Measurements from ENCODE around the gene GRID1.

Gene GRID1

DNA sequence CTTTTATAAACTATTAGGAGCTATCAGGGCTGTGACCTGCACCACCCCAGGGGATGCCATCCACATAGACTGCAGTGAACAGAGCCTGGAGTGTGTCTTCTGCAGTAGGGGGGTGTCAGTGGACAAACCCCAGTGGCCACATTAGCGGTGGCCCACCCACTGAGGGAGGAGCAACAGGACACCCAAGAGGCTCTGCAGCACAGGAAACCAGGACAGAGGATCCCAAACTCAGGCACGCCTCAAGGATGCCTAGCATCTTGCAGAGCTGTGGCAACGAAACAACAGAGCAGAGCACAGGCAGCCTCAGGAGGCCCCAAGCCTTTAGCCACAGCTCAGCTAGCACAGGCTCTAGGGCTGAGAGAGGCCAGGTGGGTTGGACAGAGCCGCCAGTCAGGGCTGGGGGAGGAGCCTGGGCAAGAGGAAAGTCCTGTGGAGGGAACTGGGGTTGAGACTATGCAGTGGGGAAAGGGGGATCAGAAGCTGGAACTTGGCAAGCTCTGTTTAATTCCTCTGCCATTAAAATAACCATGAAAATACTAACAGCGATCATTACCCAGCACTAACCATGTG lies 53.8 kb downstream of the GRID1 start:
- no peaks in the 10 kb centered on the region for H3K4me1 Mint-ChIP-seq
- H3K4me3 Mint-ChIP-seq: no peak overlapping the region
- no peak overlapping the region for H3K27ac Mint-ChIP-seq
- H3K9me3 Mint-ChIP-seq: no peaks in the 10 kb centered on the region
- H3K36me3 Mint-ChIP-seq (ENCODE audit: low read depth): no peaks in the 10 kb centered on the region
- TF ChIP-seq, protein P1, sequence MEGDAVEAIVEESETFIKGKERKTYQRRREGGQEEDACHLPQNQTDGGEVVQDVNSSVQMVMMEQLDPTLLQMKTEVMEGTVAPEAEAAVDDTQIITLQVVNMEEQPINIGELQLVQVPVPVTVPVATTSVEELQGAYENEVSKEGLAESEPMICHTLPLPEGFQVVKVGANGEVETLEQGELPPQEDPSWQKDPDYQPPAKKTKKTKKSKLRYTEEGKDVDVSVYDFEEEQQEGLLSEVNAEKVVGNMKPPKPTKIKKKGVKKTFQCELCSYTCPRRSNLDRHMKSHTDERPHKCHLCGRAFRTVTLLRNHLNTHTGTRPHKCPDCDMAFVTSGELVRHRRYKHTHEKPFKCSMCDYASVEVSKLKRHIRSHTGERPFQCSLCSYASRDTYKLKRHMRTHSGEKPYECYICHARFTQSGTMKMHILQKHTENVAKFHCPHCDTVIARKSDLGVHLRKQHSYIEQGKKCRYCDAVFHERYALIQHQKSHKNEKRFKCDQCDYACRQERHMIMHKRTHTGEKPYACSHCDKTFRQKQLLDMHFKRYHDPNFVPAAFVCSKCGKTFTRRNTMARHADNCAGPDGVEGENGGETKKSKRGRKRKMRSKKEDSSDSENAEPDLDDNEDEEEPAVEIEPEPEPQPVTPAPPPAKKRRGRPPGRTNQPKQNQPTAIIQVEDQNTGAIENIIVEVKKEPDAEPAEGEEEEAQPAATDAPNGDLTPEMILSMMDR (IDR thresholded peaks at IDR 0.05; ENCODE audit: unreplicated experiment in 3 of 3): no peak
- peaks cover 11% of the 10 kb centered on the region for H3K27me3 Mint-ChIP-seq (ENCODE audit: low read depth)

DNA sequence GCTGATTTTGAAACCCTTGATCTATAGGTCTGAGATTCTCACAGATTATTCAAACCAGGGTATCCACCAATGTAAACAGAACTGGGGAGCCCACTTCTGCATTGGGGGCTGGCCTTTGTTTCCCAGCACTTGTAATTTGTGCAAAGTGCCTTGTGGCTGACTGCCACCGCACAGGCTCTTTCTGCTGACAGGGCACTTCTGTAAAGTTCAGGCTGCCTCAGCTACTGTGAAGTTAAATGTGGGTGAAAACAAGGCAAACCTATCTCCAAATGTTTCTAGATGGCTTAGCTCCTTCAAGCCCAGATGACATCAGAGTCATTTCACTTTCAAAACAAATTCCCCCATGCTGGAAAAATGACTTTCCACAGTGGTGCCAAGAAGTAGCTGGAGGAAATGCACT lies 54.7 kb downstream of the GRID1 start:
- Mint-ChIP-seq H3K27me3 (ENCODE audit: low read depth) (peaks cover 11% of the 10 kb centered on the region), H3K9me3 (no peaks in the 10 kb centered on the region), H3K36me3 (ENCODE audit: low read depth) (no peaks in the 10 kb centered on the region), H3K4me1 (no peaks in the 10 kb centered on the region), H3K27ac (no peak overlapping the region), H3K4me3 (no peak overlapping the region)
- TF ChIP-seq, protein P1 (IDR thresholded peaks at IDR 0.05; ENCODE audit: unreplicated experiment in 3 of 3): no peak

DNA sequence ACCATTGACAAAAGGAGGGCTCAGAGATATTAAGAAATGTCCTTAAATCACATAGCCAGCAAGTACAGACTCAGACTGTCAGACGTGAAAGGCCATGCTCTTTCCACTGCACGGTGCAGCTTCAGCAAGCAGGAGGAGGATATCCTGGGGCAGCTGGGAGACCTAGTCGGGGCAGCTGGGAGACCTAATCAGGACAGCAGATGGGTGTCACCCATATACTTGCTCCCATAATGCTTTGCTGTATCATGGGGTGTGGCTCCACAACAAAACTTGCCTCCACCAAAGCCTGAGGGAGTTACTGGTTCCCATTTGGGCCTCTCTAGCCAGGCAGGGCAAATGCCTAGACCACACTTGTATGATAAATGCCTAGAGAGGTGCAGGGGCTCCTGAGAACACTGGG lies 55.4 kb downstream of the GRID1 start:
- no peaks in the 10 kb centered on the region for H3K36me3 Mint-ChIP-seq (ENCODE audit: low read depth)
- TF ChIP-seq, protein P1 (IDR thresholded peaks at IDR 0.05; ENCODE audit: unreplicated experiment in 3 of 3): no peak
- no peak overlapping the region for H3K27ac Mint-ChIP-seq
- no peak overlapping the region for H3K4me3 Mint-ChIP-seq
- peaks cover 11% of the 10 kb centered on the region for H3K27me3 Mint-ChIP-seq (ENCODE audit: low read depth)
- H3K4me1 Mint-ChIP-seq: no peaks in the 10 kb centered on the region
- no peaks in the 10 kb centered on the region for H3K9me3 Mint-ChIP-seq

DNA sequence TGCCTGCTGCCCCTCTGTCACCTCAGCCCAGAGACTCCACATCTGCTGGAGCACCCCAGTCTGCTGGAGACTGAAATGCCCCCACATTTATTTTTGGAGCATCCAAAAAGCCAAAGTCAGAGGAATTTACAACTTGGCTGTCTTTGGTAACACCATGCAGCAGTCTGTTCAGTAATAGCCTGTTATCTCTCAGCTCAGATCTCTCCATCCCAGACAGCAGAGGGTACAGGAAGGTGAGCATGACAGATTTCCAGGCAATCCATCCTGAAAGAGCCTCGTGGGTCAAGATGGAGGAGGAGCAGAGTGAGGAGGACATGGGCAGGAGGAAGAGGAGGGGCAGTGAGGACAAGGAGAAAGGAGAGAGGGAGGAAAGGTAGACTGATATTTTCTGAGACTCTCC lies 55.9 kb downstream of the GRID1 start:
- no peak overlapping the region for H3K27ac Mint-ChIP-seq

DNA sequence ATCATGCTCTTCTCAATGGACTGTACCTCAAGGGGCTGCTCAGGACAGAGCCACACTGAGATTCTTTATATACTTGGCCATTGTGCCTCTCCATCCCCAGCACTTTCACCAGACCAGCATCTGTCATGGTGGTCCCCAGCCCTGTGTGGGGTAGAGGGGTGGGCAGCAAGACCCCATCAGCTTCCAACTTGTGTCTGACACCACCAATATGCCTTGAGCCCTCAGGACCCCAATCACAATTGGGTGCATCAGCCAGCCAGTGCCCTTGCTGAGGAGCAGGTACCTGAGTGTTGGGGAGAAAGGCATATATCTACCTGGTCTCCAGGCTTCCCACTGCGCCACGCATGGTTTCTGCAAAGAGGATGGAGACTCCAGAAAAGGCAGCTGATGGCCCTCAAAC lies 56.3 kb downstream of the GRID1 start:
- no peaks in the 10 kb centered on the region for H3K9me3 Mint-ChIP-seq
- H3K4me3 Mint-ChIP-seq: no peak overlapping the region
- peaks cover 13% of the 10 kb centered on the region for H3K27me3 Mint-ChIP-seq (ENCODE audit: low read depth)
- H3K27ac Mint-ChIP-seq: no peak overlapping the region
- H3K36me3 Mint-ChIP-seq (ENCODE audit: low read depth): no peaks in the 10 kb centered on the region
- TF ChIP-seq, protein P1 (IDR thresholded peaks at IDR 0.05; ENCODE audit: unreplicated experiment in 3 of 3): no peak
- no peaks in the 10 kb centered on the region for H3K4me1 Mint-ChIP-seq

More for the DNA sequence above, 55.9 kb downstream of the GRID1 start:
- no peaks in the 10 kb centered on the region for H3K36me3 Mint-ChIP-seq (ENCODE audit: low read depth)
- H3K27me3 Mint-ChIP-seq (ENCODE audit: low read depth): peaks cover 11% of the 10 kb centered on the region
- TF ChIP-seq, protein P1 (IDR thresholded peaks at IDR 0.05; ENCODE audit: unreplicated experiment in 3 of 3): no peak
- no peaks in the 10 kb centered on the region for H3K9me3 Mint-ChIP-seq
- no peak overlapping the region for H3K4me3 Mint-ChIP-seq
- H3K4me1 Mint-ChIP-seq: no peaks in the 10 kb centered on the region

DNA sequence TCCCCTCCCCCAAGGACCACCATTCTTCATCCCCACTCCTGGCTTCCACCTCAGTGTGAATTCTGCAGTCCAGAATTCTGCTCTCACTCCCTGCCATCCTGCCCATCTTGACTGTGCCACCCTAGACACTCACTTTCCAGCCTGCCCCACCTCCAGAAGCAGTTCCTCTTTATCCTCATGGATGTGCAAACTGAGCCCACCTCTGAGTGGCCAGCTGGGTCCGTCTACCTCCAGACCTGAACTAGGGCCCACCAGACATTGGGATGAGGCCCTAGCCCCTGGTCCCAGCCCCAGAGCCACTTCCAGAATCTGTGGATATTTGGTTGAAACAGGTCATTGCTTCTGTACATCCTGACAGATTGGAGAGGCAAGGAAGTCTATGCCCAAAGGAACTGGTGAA lies 58.5 kb downstream of the GRID1 start:
- Mint-ChIP-seq H3K4me3 (no peak overlapping the region), H3K27me3 (ENCODE audit: low read depth) (peaks cover 17% of the 10 kb centered on the region), H3K36me3 (ENCODE audit: low read depth) (no peaks in the 10 kb centered on the region), H3K9me3 (no peaks in the 10 kb centered on the region), H3K27ac (no peak overlapping the region), H3K4me1 (no peaks in the 10 kb centered on the region)
- TF ChIP-seq, protein P1 (IDR thresholded peaks at IDR 0.05; ENCODE audit: unreplicated experiment in 3 of 3): no peak

Data from nephron (organoid).